ENCODE results near the gene AGAP1.

GRCh38 chr2:236169741-236170589 lies 676.1 kb downstream of the AGAP1 start:
- TF ChIP-seq POLR2A (IDR thresholded peaks at IDR 0.05) = no peak
- TF ChIP-seq, protein P1, sequence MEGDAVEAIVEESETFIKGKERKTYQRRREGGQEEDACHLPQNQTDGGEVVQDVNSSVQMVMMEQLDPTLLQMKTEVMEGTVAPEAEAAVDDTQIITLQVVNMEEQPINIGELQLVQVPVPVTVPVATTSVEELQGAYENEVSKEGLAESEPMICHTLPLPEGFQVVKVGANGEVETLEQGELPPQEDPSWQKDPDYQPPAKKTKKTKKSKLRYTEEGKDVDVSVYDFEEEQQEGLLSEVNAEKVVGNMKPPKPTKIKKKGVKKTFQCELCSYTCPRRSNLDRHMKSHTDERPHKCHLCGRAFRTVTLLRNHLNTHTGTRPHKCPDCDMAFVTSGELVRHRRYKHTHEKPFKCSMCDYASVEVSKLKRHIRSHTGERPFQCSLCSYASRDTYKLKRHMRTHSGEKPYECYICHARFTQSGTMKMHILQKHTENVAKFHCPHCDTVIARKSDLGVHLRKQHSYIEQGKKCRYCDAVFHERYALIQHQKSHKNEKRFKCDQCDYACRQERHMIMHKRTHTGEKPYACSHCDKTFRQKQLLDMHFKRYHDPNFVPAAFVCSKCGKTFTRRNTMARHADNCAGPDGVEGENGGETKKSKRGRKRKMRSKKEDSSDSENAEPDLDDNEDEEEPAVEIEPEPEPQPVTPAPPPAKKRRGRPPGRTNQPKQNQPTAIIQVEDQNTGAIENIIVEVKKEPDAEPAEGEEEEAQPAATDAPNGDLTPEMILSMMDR (IDR thresholded peaks at IDR 0.05) = no peak
